ENCODE results near the gene GRIPAP1.

Gene GRIPAP1

DNA sequence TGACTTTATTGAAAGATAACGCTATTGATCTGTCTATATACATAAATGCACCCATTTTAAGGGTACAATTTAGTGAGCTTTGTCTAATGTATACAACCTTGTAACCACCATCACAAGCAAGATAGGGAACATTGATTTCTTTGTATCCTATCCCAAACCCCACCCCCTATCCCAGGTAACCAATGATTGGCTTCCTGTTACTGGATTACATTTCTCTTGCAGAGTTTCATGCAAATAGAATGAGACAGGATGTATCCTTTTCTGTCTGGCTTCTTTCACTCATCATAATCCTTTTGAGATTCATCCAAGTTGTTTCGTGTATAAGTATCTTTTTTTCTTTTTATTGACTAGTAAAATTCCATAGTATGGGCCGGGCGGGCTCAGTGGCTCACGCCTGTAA lies 1.6 kb upstream of the GRIPAP1 start:
- TF ChIP-seq Cebpa-rat (IDR thresholded peaks at IDR 0.05): no peak
- H3K4me3 ChIP-seq: no peak overlapping the region
- H3K27ac ChIP-seq: no peak overlapping the region
- H3K4me1 ChIP-seq: peaks cover 0 to 20% (median 9%) of the 10 kb centered on the region in 10 experiments; a peak in 14 of 20 replicates
- no peak overlapping the region for H3K4me2 ChIP-seq
- peaks cover 0 to 22% (median 7%) of the 10 kb centered on the region in 11 experiments; a peak in 10 of 22 replicates for H3K9me3 ChIP-seq (replicated peaks in 1 of 11)
- H3K36me3 ChIP-seq: peaks cover 0 to 13% (median 9%) of the 10 kb centered on the region in 11 experiments; a peak in 13 of 22 replicates
- peaks cover 8 to 22% (median 13%) of the 10 kb centered on the region in 11 experiments; a peak in 18 of 22 replicates for H3K27me3 ChIP-seq
- peaks cover 0 to 12% (median 7%) of the 10 kb centered on the region in 11 experiments; a peak in 8 of 22 replicates for H4K20me1 ChIP-seq
- no peak overlapping the region for H3K9ac ChIP-seq

DNA sequence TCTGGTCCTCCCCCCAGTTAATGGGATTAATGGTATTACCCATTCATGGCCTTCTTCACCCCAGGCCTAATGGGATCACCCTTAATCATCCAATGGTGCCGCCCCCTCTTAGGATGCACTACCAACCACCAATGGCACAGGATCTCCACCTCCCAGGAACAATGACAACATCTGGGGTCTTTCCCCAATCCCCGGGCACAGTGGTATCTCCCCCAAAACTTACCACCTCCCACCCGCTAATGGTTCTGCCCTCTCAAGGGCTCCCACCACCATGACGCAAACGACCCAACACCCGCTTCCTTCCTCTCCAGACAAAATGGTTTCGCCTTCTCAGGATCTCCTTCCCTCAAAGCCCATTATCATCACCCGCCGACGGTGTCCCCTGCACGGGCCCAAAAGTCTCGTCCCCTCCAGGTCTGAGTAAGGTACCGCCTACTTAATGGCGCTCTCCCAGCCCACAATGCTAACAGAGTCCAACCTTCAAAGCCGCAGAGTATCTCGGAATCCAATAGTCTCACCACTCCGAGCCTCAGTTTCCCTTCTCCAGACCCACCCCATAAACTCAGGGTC lies 458 bp downstream of the GRIPAP1 start:
- H3K4me3 ChIP-seq: peak overlapping the region; percentile 58 to 84 (median 74)

DNA sequence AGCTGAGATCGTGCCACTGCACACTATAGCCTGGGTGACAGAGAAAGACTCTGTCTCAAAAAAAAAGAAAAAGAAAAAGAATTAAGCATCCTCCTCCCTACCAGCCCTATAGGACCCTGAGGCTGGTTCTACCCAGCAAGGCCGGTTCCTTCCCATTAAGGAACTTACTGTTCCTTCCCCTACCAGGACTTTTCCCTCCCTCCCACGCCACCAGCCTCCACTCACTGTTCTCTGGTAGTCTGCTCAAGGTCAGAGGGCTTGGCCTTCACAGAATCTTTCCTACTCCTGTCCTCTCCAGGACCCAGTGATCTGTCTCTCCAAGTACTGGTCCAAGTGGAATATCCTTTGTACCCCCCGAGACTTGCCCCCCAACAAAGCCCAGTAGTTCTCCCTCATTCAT lies 1.4 kb downstream of the GRIPAP1 start:
- Histone ChIP-seq H3K4me3 (peak overlapping the region in 7 of 10 experiments; percentile 58 to 84 (median 73); a peak in 11 of 20 replicates), H3K9ac (no peak overlapping the region), H3K9me3 (replicated peaks in 1 of 11) (peaks cover 0 to 28% (median 7%) of the 10 kb centered on the region in 11 experiments; a peak in 10 of 22 replicates), H3K27ac (peak overlapping the region in 7 of 11 experiments; percentile 94 to 99 (median 96); a peak in 11 of 22 replicates), H3K27me3 (peaks cover 15 to 44% (median 33%) of the 10 kb centered on the region in 11 experiments; a peak in 19 of 22 replicates), H3K36me3 (peaks cover 14 to 43% (median 33%) of the 10 kb centered on the region in 11 experiments; a peak in 20 of 22 replicates), H3K4me1 (peaks cover 0 to 27% (median 9%) of the 10 kb centered on the region in 10 experiments; a peak in 14 of 20 replicates), H4K20me1 (peaks cover 5 to 39% (median 23%) of the 10 kb centered on the region in 11 experiments; a peak in 18 of 22 replicates), H3K4me2 (peak overlapping the region; percentile 62 to 78 (median 73))
- no peak for TF ChIP-seq Cebpa-rat (IDR thresholded peaks at IDR 0.05)

More for the DNA sequence above, 458 bp downstream of the GRIPAP1 start:
- H3K9ac ChIP-seq: peak overlapping the region; percentile 88 to 97 (median 92)
- H3K4me2 ChIP-seq: peak overlapping the region; percentile 62 to 78 (median 73)
- H3K27me3 ChIP-seq: peaks cover 15 to 42% (median 30%) of the 10 kb centered on the region in 11 experiments; a peak in 18 of 22 replicates
- no peak for TF ChIP-seq Cebpa-rat (IDR thresholded peaks at IDR 0.05)
- peaks cover 8 to 34% (median 26%) of the 10 kb centered on the region in 11 experiments; a peak in 18 of 22 replicates for H3K36me3 ChIP-seq
- peaks cover 0 to 27% (median 9%) of the 10 kb centered on the region in 10 experiments; a peak in 14 of 20 replicates for H3K4me1 ChIP-seq
- H3K9me3 ChIP-seq (replicated peaks in 1 of 11): peaks cover 0 to 28% (median 7%) of the 10 kb centered on the region in 11 experiments; a peak in 10 of 22 replicates
- H3K27ac ChIP-seq: peak overlapping the region; percentile 90 to 99 (median 96)
- peaks cover 5 to 33% (median 20%) of the 10 kb centered on the region in 11 experiments; a peak in 18 of 22 replicates for H4K20me1 ChIP-seq

DNA sequence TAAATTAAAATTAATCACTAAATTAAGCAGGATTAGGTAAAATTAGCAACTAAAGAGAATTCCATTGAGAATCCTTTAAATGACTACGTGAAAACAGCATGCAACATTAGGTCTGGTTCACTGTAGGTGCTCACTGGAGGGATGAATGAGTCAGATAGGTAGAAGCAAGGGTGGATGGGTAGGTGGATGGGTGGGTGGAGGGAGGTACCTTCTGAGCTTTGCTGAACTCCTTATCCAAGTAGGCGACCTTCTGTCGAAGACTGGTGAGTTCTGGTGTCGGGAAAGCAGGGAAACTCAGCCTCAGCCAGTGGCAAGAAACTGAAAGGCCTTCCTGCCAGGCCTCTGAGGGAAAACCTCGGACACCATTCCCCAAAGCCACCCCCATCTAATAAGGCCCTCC lies 3.0 kb downstream of the GRIPAP1 start:
- peaks cover 5 to 53% (median 26%) of the 10 kb centered on the region in 11 experiments; a peak in 18 of 22 replicates for H4K20me1 ChIP-seq
- H3K4me3 ChIP-seq: no peak overlapping the region
- no peak for TF ChIP-seq Cebpa-rat (IDR thresholded peaks at IDR 0.05)
- peaks cover 0 to 28% (median 7%) of the 10 kb centered on the region in 11 experiments; a peak in 10 of 22 replicates for H3K9me3 ChIP-seq (replicated peaks in 1 of 11)
- peaks cover 0 to 27% (median 9%) of the 10 kb centered on the region in 10 experiments; a peak in 14 of 20 replicates for H3K4me1 ChIP-seq
- no peak overlapping the region for H3K9ac ChIP-seq
- no peak overlapping the region for H3K27ac ChIP-seq
- H3K36me3 ChIP-seq: peaks cover 14 to 57% (median 38%) of the 10 kb centered on the region in 11 experiments; a peak in 21 of 22 replicates
- H3K27me3 ChIP-seq: peaks cover 22 to 58% (median 47%) of the 10 kb centered on the region in 11 experiments; a peak in 21 of 22 replicates
- H3K4me2 ChIP-seq: no peak overlapping the region

DNA sequence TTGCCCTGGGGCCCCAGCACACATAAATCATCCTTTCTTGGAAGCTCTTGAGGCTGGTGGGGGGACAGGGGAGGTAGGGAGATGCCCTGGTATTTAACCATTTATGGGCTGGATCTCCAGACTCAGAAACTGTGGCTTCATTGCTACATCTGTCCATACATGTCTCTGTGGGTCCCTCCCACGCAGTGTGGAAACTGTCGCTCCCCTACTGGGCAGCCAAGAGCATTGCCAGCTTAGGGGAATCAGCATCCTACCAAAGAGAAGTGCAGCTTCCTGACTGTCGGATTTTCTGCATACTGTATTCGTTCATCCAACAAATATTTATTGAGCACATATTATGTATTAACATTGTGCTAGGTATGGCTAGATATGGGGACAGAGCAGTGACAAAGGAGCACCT lies 3.7 kb downstream of the GRIPAP1 start:
- peaks cover 5 to 59% (median 27%) of the 10 kb centered on the region in 11 experiments; a peak in 18 of 22 replicates for H4K20me1 ChIP-seq
- TF ChIP-seq Cebpa-rat (IDR thresholded peaks at IDR 0.05): no peak
- no peak overlapping the region for H3K4me3 ChIP-seq
- H3K36me3 ChIP-seq: peaks cover 14 to 63% (median 43%) of the 10 kb centered on the region in 11 experiments
- H3K27ac ChIP-seq: no peak overlapping the region
- peaks cover 0 to 27% (median 9%) of the 10 kb centered on the region in 10 experiments; a peak in 14 of 20 replicates for H3K4me1 ChIP-seq
- no peak overlapping the region for H3K9ac ChIP-seq
- peaks cover 0 to 26% (median 7%) of the 10 kb centered on the region in 11 experiments; a peak in 10 of 22 replicates for H3K9me3 ChIP-seq (replicated peaks in 1 of 11)
- H3K4me2 ChIP-seq: no peak overlapping the region
- peaks cover 24 to 65% (median 54%) of the 10 kb centered on the region in 11 experiments; a peak in 21 of 22 replicates for H3K27me3 ChIP-seq

DNA sequence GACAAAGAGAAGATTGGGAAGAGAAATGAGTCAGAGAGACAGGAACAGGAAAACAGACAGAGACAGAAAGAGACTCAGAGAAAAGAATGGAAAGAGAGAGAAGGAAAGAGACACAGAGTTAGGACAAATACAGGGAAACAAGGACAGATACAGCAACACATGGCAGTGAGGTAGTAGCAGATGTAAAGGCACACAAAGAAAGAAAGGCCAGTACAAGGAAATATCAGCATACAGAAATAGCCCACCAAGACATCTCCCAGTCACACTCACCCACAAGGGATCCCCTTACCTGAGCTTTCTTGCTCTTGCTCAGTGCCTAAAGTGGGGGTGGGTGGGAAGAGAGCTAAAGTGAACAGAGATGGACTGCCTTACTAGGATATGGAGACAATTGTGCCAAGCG lies 4.2 kb downstream of the GRIPAP1 start:
- peaks cover 0 to 27% (median 9%) of the 10 kb centered on the region in 10 experiments; a peak in 14 of 20 replicates for H3K4me1 ChIP-seq
- no peak overlapping the region for H3K9ac ChIP-seq
- peaks cover 29 to 70% (median 59%) of the 10 kb centered on the region in 11 experiments; a peak in 21 of 22 replicates for H3K27me3 ChIP-seq
- H3K27ac ChIP-seq: no peak overlapping the region
- no peak for TF ChIP-seq Cebpa-rat (IDR thresholded peaks at IDR 0.05)
- H4K20me1 ChIP-seq: peaks cover 5 to 64% (median 30%) of the 10 kb centered on the region in 11 experiments; a peak in 19 of 22 replicates
- no peak overlapping the region; a peak in 1 of 22 replicates for H3K4me2 ChIP-seq
- peaks cover 0 to 23% (median 7%) of the 10 kb centered on the region in 11 experiments; a peak in 10 of 22 replicates for H3K9me3 ChIP-seq (replicated peaks in 1 of 11)
- peaks cover 14 to 68% (median 46%) of the 10 kb centered on the region in 11 experiments for H3K36me3 ChIP-seq
- H3K4me3 ChIP-seq: no peak overlapping the region

DNA sequence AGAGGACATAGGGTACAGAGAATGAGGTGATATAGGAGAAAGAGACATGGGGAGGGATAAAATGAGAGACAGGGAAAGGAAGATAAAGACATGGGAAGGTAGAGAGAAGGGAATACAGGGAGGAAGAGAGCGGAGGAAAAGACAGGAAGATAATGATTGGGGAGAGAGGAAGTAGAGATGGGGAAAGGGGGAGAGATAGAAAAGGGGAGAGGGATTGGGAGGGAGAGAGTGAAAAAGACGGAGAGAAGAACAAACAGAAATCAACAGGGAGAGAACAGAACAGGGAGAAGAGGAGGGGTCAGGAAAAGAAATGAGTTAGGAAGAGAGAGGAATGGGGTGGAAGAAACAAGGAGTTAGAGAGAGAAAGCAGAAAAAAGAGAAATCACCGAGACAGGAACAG lies 4.6 kb downstream of the GRIPAP1 start:
- no peak for TF ChIP-seq Cebpa-rat (IDR thresholded peaks at IDR 0.05)
- peaks cover 0 to 23% (median 7%) of the 10 kb centered on the region in 11 experiments; a peak in 10 of 22 replicates for H3K9me3 ChIP-seq (replicated peaks in 1 of 11)
- peaks cover 15 to 72% (median 46%) of the 10 kb centered on the region in 11 experiments for H3K36me3 ChIP-seq
- H3K9ac ChIP-seq: no peak overlapping the region
- H4K20me1 ChIP-seq: peaks cover 5 to 68% (median 30%) of the 10 kb centered on the region in 11 experiments; a peak in 19 of 22 replicates
- H3K27me3 ChIP-seq: peaks cover 29 to 74% (median 61%) of the 10 kb centered on the region in 11 experiments
- no peak overlapping the region for H3K4me3 ChIP-seq
- H3K27ac ChIP-seq: no peak overlapping the region
- H3K4me1 ChIP-seq: peaks cover 0 to 27% (median 9%) of the 10 kb centered on the region in 10 experiments; a peak in 14 of 20 replicates
- H3K4me2 ChIP-seq: no peak overlapping the region

DNA sequence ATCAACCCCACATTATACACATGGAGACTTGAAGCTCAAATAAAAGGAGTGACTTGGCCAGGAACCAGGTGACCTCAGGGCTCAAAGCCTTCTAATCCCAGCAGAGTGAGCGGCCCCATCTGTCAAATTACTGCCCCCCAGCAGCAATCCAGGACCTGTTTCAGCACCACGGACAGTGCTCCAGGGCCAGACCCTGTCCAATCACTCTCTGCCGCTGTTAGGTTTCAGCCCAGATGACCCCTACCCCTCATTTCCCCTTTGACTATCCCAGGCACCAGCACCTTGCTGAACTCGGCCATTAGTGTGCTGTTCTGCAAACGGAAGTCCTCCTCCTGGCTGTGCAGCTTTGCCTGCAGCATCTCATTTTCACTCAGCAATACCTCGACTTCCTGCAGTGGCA lies 5.1 kb downstream of the GRIPAP1 start:
- Histone ChIP-seq H3K4me2 (no peak overlapping the region), H3K27ac (no peak overlapping the region), H3K36me3 (peaks cover 20 to 77% (median 50%) of the 10 kb centered on the region in 11 experiments), H4K20me1 (peaks cover 5 to 68% (median 30%) of the 10 kb centered on the region in 11 experiments; a peak in 19 of 22 replicates), H3K9ac (no peak overlapping the region), H3K9me3 (replicated peaks in 1 of 11) (peaks cover 0 to 18% (median 5%) of the 10 kb centered on the region in 11 experiments; a peak in 10 of 22 replicates), H3K4me1 (peaks cover 0 to 27% (median 9%) of the 10 kb centered on the region in 10 experiments; a peak in 14 of 20 replicates), H3K27me3 (peaks cover 29 to 78% (median 66%) of the 10 kb centered on the region in 11 experiments), H3K4me3 (no peak overlapping the region)
- TF ChIP-seq Cebpa-rat (IDR thresholded peaks at IDR 0.05): no peak

Measured in BLaER1 treated with 17β-estradiol and CSF1 and Interleukin-3, amounts not matched to agents 10 nM and 100 nM (cell line).